ENCODE measurements around the gene HLA-DPA1.

HLA-DPA1 gene

DNA sequence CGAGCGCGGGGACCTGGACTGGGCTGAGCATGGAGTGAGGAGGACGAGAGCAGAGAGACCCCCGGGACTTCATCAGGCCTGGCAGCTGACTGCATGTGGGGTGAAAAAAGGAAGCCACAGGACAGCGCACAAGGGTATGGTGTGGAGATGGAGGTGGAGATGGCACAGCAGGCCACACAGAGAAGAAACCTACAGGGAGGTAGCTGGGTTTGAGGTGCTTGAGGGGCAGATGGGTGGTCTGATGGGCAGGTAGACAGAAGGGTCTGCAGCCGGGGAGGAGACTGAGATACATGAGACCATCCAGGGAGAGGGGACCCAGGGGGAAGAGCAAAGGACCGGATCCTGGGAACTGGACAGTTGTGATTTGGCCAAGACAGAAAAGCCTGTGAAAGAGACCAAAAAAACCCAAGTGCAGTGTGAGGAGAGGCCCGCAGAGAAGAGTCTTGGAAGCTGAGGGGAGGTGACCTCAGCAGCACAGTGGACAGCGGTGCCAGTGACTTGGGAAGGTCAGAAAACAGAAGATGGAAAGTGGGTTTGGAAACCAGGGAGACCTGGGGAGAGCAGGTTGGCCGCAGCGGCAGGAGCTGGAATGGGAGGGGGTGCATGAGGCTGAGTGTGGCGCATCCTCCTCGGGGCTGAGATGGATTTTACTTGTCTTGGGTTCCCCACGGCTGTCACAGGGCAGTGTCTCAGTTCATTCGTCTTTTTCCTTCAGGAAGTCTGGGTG is 7.8 kb upstream of the HLA-DPA1 start:
- no peak overlapping the region for H3K9ac ChIP-seq (ENCODE audit: insufficient read length)
- H3K4me3 ChIP-seq = no peak overlapping the region

DNA sequence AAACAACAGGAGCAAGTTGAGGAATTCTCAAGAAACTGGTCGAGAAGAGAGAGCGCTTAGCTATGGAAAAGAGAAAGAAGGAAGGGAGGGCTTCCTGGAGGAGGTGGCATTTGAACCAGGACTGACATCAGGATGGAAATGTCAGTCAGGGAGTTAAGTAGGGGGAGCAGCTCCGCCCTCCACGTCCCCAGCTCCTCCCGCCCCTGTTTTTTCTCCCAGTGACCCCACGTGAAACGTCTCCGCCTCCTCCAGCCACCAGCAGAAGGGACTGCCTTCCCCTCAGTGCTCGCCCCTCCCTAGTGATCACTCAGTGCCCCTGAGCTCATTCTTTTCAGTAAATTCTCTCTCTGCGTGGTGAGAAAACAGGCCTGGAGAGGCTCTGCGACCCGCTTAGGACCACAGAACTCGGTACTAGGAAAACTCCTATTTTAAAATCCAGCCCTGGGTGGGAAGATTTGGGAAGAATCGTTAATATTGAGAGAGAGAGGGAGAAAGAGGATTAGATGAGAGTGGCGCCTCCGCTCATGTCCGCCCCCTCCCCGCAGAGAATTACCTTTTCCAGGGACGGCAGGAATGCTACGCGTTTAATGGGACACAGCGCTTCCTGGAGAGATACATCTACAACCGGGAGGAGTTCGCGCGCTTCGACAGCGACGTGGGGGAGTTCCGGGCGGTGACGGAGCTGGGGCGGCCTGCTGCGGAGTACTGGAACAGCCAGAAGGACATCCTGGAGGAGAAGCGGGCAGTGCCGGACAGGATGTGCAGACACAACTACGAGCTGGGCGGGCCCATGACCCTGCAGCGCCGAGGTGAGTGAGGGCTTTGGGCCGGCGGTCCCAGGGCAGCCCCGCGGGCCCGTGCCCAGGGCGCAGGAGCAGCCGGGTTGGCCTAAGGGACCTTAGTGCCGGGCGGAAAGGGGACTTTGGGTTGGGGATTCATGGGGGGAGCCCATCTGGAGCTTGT is 7.0 kb upstream of the HLA-DPA1 start:
- no peak overlapping the region for H3K9ac ChIP-seq (ENCODE audit: insufficient read length)
- DNase-seq (ENCODE audit: low read depth, low spot score) = no peak
- H3K27ac ChIP-seq = no peak overlapping the region
- no peaks in the 10 kb centered on the region for H3K36me3 ChIP-seq (ENCODE audit: insufficient read depth, low read length)
- TF ChIP-seq POLR2AphosphoS5 (IDR thresholded peaks at IDR 0.05; ENCODE audit: borderline replicate concordance, low read depth, low read length) = no peak
- TF ChIP-seq FOXP2 (optimal IDR thresholded peaks at IDR 0.05; ENCODE audit: control extremely low read depth, extremely low read length, insufficient read depth) = no peak
- TF ChIP-seq EZH2 (IDR thresholded peaks at IDR 0.05) = no peak
- H3K4me3 ChIP-seq = no peak overlapping the region
- no peaks in the 10 kb centered on the region for H3K9me3 ChIP-seq (ENCODE audit: low read depth, low read length)

More for the DNA sequence above, 7.8 kb upstream of the HLA-DPA1 start:
- Histone ChIP-seq H3K36me3 (ENCODE audit: insufficient read depth, low read length) (no peaks in the 10 kb centered on the region), H3K27ac (no peak overlapping the region), H3K9me3 (ENCODE audit: low read depth, low read length) (no peaks in the 10 kb centered on the region)
- TF ChIP-seq POLR2AphosphoS5 (IDR thresholded peaks at IDR 0.05; ENCODE audit: borderline replicate concordance, low read depth, low read length) (no peak), FOXP2 (optimal IDR thresholded peaks at IDR 0.05; ENCODE audit: control extremely low read depth, extremely low read length, insufficient read depth) (no peak), EZH2 (IDR thresholded peaks at IDR 0.05) (no peak)
- no peak for DNase-seq (ENCODE audit: low read depth, low spot score)

DNA sequence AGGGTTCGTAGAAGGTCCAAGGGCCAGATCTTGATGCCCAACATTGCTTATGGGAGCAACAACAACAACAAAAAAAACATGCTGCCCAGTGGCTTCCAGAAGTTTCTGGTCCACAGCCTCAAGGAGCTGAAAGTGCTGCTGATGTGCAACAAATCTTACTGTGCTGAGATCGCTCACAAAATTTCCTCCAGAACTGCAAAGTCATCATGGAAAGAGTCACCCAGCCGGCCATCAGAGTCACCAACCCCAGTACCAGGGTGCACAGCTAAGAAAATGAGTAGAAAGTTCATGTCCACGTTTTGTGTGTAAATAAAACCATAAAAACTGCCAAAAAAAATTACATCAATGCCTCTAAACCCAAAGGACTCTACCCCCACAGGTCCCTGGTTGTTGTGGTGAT is 6.1 kb upstream of the HLA-DPA1 start:
- Histone ChIP-seq H3K27ac (no peak overlapping the region), H3K9ac (ENCODE audit: insufficient read length) (no peak overlapping the region), H3K36me3 (ENCODE audit: insufficient read depth, low read length) (no peaks in the 10 kb centered on the region), H3K4me3 (no peak overlapping the region), H3K9me3 (ENCODE audit: low read depth, low read length) (no peaks in the 10 kb centered on the region)
- TF ChIP-seq FOXP2 (optimal IDR thresholded peaks at IDR 0.05; ENCODE audit: control extremely low read depth, extremely low read length, insufficient read depth) (no peak), POLR2AphosphoS5 (IDR thresholded peaks at IDR 0.05; ENCODE audit: borderline replicate concordance, low read depth, low read length) (no peak), EZH2 (IDR thresholded peaks at IDR 0.05) (no peak)
- no peak for DNase-seq (ENCODE audit: low read depth, low spot score)

DNA sequence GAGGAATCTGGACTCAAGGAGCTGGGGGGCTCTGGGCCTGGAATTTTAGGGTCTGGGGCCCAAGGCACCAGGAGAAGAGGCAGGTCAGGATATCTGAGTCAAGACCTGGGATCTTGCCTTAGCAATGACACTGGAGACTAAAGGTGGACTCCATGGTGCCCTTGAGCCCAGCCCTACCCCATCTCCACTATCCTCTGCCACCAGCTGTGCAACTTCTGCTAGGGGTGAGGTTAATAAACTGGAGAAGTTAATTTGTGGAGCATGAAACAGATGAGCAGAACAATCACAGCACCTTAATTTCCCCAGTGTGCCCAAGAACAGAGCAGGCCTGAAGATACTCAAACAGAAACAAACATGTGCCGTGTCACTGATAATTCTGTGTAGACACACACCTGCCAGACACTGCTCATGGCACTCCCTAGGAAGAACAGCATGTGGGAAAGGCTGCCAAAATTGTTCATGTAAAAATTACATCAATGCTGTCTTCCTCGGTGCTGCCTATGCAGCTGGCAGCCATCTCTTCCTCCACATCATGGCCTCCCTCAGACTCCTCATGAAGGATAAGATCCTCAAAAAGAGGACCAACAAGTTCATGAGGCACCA is 5.6 kb upstream of the HLA-DPA1 start:
- no peak for DNase-seq (ENCODE audit: low read depth, low spot score)
- no peak overlapping the region for H3K9ac ChIP-seq (ENCODE audit: insufficient read length)
- no peaks in the 10 kb centered on the region for H3K36me3 ChIP-seq (ENCODE audit: insufficient read depth, low read length)
- H3K27ac ChIP-seq = no peak overlapping the region
- no peak overlapping the region for H3K4me3 ChIP-seq
- no peaks in the 10 kb centered on the region for H3K9me3 ChIP-seq (ENCODE audit: low read depth, low read length)
- TF ChIP-seq EZH2 (IDR thresholded peaks at IDR 0.05) = no peak

DNA sequence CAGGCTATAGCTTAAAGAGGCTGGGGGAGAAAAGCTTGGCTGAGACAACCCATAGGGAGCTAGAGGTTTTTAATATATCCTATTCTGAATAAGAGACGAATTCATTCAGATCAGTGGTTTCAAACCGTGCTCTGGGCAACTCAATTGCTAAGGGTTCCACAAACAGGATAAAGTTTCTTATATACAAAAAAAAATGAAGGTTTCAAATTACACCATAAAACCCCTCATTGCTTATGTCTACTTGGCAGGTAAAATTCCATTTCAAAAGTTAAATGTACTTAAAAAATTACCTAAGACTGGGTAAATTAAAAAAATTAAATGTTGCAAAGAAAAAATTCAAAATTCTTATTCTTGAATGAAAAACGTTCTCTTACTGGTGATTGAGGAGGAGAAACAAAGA is 5.0 kb upstream of the HLA-DPA1 start:
- TF ChIP-seq POLR2AphosphoS5 (IDR thresholded peaks at IDR 0.05; ENCODE audit: borderline replicate concordance, low read depth, low read length) (no peak), FOXP2 (optimal IDR thresholded peaks at IDR 0.05; ENCODE audit: control extremely low read depth, extremely low read length, insufficient read depth) (no peak)
- no peak for DNase-seq (ENCODE audit: low read depth, low spot score)
- H3K9me3 ChIP-seq (ENCODE audit: low read depth, low read length) = no peaks in the 10 kb centered on the region
- H3K4me3 ChIP-seq = no peak overlapping the region
- no peak overlapping the region for H3K27ac ChIP-seq
- no peak overlapping the region for H3K9ac ChIP-seq (ENCODE audit: insufficient read length)
- H3K36me3 ChIP-seq (ENCODE audit: insufficient read depth, low read length) = no peaks in the 10 kb centered on the region

DNA sequence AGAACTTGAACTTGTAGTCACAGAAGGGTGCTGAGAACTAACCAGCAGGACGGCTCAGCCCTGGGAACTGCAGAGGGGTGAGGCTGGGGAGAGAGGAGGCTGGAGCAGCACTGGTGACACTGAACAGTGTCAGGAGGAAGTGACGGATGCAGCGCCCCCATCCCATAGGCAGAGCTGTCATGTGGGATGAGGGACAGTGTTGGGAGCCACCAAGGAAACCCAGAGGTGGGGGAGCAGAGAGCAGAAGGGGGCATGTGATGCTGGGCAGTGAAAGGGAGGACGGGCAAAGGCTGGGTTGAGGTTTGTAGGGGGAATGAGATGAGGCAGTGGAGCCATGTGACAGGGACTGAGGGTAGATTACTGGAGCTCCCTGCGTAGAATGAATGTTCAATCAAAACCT is 4.5 kb upstream of the HLA-DPA1 start:
- DNase-seq (ENCODE audit: low read depth, low spot score) = no peak
- Histone ChIP-seq H3K9ac (ENCODE audit: insufficient read length) (no peak overlapping the region), H3K9me3 (ENCODE audit: low read depth, low read length) (no peaks in the 10 kb centered on the region), H3K36me3 (ENCODE audit: insufficient read depth, low read length) (no peaks in the 10 kb centered on the region), H3K4me3 (no peak overlapping the region), H3K27ac (no peak overlapping the region)
- TF ChIP-seq EZH2 (IDR thresholded peaks at IDR 0.05) (no peak), POLR2AphosphoS5 (IDR thresholded peaks at IDR 0.05; ENCODE audit: borderline replicate concordance, low read depth, low read length) (no peak), FOXP2 (optimal IDR thresholded peaks at IDR 0.05; ENCODE audit: control extremely low read depth, extremely low read length, insufficient read depth) (no peak)

DNA sequence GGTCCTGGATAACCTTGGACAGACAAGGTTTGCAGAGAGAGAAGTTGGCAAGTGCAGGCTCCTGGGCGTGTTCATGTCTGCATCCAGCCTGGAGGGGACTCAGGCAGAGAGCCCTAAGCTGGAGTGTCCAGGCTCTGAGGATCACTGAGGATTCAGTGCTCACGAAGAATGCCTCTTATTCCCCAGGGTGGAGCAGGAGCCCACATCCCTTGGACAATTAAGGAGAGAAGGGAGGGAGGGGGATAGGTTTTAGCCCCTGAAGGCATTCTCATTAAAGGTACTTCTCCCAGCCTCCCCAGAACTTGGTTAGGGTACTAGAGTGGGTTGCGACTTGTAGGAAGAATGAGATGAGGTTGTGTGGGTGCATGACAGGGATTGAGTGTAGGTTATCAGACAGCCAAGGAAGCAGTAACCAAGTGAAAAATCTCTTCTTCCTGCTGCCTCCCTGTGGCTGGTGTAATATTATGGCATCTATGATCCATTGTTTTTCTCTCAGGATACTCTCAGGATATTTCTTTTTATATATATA is 3.0 kb upstream of the HLA-DPA1 start:
- Histone ChIP-seq H3K4me3 (no peak overlapping the region), H3K9me3 (ENCODE audit: low read depth, low read length) (no peaks in the 10 kb centered on the region), H3K36me3 (ENCODE audit: insufficient read depth, low read length) (no peaks in the 10 kb centered on the region), H3K9ac (ENCODE audit: insufficient read length) (no peak overlapping the region), H3K27ac (no peak overlapping the region)
- TF ChIP-seq FOXP2 (optimal IDR thresholded peaks at IDR 0.05; ENCODE audit: control extremely low read depth, extremely low read length, insufficient read depth) = no peak
- TF ChIP-seq EZH2 (IDR thresholded peaks at IDR 0.05) = no peak
- TF ChIP-seq POLR2AphosphoS5 (IDR thresholded peaks at IDR 0.05; ENCODE audit: borderline replicate concordance, low read depth, low read length) = no peak
- no peak for DNase-seq (ENCODE audit: low read depth, low spot score)
